HG02981 (cell line): ENCODE measurements around the gene PDIK1L.

Experiments
- ATAC-seq: cut with Tn5 transposase; IDR thresholded peaks from one replicate; pipeline ENCODE4 v1.9.1; 2021; ENCODE audit warnings: mild to moderate bottlenecking, moderate library complexity; ENCODE audit not compliant: unreplicated experiment

PDIK1L gene

DNA sequence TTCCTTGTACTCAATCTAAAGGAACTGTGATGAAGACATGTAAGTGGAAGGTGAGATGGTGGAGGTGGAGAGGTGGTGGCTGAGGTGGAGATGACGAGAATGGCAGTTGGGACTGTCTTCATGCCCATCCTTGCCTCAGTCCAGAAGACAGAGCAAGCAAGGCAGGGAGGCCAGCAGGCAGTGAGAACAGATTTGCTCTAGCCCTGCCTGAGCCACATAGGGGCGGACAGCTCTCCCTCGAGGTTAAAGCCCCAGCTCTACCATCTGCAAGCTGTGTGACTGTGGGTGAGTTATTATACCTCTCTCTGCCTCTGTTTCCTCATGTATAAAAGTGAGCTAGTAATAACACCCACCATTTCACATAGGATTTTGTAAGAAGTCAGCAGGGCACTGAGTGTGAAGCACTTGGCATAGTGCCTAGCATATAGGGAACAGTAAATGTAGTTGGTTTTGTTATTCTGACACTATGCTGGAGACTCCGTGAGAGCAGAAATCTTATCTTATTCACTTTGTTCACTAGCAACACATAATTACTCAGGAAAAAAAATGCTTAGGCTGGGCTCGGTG, 42.4 kb downstream of the PDIK1L start:
- no peak for ATAC-seq

DNA sequence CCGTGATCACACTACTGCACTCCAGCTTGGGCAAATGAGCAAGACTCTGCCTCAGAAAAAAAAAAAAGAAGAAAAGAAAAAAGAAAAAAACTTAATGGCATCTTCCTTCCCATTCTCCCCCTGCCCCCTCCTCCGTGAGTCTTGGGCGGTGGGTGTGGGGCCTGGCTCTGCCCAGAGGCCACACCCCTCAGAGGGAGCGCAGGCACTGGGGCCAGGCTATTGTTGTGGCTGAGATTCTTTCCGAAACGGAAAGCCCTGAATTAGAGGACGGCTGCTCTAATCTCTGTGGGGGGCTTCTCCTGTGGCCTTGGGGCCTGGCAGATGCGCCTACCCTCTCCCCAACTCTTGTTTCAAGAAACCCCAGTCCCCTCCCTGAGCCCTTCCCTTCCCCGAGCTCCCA, 43.1 kb downstream of the PDIK1L start:
- ATAC-seq, result no peak

DNA sequence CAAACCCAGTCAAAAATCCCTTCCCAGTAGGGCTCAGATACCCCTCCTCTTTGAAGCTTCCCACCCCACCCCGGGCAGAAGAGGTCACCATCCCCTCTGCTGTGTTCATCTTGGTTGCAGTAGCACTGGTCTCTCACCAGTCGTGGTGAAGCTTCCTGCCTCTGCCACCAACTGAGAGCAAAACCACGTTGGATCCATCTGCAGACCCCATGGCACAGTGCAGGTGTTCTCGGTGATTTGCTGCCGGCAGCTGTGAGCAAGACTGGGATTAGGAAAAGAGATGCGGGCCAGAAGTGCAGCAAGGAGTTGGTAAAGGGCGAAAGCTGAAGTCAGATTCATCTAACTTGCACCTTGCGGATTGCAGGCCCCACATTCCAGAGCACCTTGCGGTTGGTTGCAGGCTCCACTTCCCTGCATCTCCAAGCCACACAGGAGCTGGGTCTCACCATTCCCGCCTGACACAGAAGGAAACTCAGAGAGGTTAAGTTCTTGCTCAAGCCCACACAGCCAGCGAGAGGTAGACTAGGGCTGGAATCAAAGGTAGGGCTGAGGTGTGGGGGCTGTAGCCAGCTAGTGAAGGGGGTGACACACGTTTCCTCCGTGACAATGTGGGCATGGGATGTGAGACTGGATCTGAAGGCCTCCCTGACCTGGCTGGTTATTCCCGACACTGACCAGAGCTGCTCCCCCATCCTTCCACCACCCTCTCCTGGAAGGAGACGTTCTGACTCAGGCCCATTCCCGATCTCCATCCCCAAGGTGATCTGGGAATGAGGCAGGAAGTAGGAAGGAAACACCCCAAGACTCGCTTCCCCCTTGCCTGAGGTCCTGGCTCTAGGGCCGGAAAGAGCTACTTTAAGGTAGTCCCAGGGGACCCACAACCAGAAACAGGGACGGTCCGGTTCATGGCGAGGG, 44.0 kb downstream of the PDIK1L start:
- no peak for ATAC-seq

DNA sequence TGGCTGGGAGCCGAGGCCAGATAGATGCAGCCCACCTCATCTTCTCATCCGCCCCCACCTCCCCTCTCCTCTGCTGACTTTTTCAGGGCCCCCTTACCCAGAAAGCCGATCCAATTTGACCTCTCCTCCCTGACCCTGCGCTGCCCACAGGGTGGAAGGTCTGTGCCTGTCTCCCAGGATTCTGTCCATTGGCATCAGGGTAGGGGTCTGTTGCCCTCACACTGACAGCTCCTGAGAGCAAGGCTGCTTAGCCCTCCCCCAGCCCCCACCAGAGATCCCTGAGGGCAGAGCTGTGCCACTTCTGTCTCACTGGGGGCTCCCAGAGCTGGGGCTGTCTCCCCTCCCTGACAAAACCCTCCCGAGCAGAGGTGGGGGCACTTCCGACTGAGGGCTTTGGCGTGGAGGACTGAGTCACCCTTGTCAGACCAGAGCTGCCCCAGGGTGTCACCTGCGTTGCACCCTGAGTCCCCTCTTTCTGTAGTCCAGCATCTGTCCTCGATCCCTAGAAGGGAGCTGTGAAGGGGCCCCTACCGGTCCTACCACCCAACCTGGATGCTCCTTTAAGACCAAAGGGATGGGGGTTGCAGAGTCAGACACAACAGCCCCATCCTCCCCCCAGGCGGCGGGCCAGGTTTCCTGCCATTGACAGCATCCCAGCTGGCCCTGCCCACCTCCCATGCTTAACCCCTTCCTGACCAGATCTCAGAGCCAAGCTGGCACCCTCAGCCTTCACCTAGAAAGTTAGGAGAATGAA, 44.8 kb downstream of the PDIK1L start:
- no peak for ATAC-seq

DNA sequence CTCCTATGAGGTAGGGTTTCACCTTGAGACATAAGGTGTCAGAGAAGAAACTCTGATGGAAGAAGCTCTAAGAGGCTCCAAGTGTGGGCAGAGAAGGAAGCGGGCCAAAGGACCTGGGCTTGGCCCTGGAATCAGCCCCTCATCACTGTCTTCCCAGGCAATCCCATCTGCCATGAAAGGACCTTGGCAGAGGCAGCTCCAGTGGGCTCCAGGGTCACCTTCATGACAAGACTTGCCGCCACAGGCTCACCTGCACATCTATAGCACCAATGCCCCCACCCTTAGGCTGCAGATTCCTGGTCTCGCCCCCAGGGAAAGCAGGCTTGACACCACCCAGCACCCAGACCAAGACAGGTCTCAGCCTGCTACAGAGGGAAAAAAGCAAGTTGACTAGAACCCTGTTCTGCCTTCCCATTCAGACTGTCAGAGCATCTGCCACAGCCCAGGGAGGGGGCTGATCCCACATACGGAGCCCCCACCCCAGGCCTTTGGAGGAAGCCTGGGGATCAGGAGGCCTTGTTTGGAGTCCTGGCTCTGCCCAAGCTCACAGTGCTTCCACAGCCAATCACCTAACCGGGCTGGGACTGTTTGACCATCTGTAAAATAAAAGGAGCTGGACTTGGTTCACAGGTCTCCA, 46.8 kb downstream of the PDIK1L start:
- no peak for ATAC-seq

DNA sequence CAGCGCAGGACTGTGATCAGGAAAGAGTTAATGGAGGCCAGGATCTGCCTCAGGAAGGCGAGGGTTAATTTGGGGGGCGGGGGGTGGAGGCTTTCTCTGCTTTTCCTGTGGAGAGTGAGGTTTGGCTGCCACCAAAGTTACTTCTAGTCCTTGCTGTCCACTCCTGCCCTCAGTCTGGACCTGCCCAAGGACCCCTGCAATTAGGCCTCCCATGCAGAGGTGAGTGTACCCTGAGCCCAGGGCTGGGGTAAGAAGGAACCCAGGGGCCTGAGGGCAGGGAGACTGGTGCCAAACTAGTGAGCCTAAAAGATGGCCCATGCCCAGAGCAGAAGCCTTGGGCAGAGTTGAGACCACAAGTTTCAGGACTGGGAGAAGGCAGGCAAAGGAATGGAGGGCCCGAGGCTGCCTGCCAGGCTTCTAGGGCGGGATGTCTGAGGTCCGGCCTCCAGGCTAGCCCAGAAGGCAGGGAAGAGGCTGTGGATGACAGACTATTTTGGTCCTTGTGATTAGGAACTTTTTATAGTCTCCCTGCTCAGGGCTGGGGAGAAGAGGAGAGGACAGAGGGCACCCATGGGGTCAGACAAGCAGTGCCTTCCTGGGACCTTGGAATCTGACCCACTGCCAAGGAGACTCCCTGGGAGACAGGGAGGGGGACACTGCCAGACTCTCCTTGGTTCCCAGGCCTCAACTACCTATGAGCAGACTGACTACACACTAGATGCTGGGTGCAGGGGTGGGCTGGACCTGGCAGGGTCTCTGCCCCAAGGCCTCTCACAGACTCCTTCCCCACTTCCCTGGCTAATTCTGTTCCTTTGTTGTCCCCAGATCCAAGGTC, 47.5 kb downstream of the PDIK1L start, which contains the start of gene FAM110D:
Gene FAM110D (plus strand): TSS at position 172 of the 835 bp plus-strand sequence. CDS start 2,213 bp downstream, outside the sequence.
- ATAC-seq, result no peak

DNA sequence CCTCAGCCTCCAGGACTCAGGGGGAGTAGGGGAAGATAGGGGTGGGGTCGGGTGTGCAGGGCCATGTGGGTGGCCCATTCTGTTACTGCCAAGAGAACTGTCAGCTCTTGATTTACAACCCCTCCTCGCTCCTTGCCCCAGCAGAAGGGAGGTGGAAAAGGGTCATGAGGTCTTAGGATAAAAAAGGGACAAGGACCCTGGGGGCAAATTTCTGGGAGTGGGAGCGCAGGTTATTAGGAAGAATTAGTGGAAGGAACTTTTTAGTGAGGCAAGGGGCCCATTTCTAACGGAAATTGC, 48.1 kb downstream of the PDIK1L start:
- ATAC-seq, result no peak

DNA sequence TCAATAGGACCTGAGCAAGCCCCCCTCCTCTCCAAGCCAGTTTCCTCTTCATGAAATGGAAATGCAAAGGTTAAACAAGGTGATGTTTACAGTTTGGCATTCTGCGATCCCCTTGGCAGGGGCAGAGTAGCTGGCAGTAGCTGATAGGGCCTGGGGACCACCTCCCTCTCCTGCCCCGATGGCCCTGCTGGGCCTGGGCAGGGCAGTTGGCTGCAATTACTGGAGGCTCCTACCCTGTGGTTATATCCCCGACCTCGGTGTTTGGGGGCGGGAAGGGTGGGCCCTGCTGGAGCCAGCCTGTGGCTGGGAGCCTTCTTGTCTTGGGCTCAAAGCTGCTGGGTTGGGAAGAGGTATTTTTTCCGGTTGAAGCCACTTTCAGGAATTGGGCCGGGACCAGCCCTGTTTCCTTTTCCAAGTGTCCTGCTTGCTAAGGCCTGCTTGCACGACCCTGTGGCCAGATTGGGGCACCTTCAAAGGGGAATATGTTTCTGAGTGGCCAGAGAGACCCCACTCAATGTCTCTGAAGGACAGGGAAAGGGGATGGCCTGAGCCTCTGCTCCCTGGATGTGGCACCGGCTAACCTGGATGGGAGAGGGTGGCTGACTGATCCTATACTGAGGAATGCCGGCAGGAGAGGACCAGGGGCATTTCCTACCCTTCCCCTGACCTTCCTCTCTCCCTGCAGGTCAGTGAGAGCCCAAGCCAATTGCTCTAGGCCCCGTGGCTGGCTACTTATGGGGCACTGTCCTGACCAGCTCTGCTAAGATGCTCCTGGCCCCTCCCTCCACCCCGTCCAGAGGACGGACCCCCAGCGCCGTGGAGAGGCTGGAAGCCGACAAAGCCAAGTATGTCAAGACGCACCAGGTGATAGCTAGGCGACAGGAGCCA, 49.1 kb downstream of the PDIK1L start:
- ATAC-seq, result no peak

DNA sequence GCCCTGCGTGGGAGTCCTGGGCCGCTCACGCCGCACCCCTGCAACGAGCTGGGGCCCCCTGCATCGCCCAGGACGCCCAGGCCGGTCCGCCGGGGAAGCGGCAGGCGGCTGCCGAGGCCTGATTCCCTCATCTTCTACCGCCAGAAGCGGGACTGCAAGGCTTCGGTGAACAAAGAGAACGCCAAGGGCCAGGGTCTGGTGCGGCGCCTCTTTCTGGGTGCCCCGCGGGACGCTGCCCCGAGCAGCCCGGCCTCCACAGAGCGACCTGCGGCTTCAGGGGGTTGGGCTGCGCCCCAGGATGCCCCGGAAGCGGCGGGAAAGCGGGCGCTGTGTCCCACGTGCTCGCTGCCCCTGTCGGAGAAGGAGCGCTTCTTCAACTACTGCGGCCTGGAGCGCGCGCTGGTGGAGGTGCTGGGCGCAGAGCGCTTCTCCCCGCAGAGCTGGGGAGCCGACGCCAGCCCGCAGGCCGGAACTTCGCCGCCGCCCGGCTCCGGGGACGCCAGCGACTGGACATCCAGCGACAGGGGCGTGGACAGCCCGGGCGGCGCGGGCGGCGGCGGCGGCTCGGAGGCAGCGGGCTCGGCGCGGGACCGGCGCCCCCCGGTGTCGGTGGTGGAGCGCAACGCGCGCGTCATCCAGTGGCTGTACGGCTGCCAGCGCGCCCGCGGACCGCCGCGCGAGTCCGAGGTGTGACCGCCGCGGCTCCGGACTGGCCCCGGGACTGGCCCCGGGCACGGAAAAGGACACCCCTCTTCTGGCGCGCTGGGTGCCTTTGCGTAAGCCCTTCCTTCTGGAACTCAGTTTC, 50.0 kb downstream of the PDIK1L start:
- ATAC-seq, result no peak

DNA sequence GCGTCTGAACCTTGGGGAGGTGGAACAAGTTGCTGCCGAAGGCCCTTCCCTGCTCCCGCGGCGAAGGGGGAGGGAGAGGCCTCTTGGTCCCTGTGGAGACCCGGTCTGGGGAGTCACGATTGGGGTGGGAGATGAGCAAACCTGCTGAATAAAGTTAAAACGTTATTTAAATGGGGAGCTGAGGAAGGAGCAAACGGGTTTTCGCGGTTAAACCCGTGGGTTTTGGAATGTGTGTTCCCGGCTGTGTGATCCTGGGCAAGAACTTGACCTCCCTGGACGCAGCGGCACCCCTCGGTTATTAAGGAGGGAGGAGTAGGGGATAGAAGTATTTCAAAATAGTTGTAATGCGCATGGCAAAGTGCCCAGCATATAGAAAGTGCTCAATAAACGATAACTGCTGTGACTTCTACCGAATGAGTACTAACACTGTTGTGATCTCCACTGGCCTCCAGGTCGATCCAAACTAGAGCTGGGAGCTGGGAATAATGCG, 50.6 kb downstream of the PDIK1L start:
- ATAC-seq, result no peak

DNA sequence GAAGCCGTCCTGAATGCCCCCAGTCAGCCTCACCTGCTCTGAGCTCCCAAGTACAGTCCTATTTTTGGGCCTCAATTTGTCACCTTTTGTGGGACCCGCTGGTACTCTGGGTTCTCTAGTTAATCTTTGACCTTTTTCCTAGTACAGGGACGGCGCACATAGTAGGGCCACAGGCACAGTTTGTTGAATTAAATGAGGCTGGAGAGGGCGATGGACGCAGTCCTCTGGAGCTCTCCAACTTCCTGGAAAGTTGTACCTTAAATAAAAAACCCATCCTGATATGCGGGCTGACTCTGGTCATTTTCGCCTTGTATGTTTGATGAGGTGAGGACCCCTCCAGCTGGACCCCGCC, 52.0 kb downstream of the PDIK1L start:
- no peak for ATAC-seq

DNA sequence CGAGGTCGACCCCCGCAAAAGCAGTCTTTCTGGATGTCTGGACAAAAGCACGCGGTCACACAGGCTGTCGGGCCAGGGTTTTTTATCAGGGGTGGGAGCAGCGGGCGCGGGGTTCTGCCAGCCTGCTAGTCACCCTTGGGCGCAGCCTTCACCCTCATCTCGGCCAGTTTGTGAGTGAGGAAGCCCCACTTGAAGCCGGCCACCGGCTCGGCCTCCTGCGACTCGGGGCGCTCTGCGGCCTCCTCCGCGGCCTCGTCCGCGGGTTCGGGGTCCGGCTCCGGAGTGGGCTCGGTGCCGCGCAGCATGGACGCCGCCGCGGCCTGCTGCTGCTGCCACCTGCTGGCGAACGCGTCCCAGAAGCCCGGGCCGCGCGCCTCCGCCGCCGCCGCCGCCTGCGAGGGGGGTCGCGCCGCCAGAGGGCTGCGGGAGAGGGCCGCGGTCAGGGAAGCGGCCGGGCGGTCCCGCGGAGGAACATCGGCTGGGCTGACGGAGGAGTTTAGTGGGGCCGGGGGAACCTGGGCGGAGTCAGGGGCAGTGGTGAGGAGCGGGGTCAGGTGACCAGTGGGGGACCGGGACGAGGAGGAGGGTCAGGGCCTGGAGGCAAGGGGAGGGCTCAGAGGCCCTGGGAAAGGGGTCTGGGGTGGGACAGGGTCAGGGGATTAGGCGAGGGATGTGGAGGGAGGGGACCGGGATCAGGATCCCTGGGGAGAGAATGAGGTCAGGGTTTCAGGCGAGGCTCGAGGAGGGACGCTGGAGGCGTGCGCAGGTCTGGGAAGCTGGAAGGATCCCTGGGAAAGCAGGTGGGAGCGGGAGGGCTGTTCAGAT, 52.6 kb downstream of the PDIK1L start:
- no peak for ATAC-seq

DNA sequence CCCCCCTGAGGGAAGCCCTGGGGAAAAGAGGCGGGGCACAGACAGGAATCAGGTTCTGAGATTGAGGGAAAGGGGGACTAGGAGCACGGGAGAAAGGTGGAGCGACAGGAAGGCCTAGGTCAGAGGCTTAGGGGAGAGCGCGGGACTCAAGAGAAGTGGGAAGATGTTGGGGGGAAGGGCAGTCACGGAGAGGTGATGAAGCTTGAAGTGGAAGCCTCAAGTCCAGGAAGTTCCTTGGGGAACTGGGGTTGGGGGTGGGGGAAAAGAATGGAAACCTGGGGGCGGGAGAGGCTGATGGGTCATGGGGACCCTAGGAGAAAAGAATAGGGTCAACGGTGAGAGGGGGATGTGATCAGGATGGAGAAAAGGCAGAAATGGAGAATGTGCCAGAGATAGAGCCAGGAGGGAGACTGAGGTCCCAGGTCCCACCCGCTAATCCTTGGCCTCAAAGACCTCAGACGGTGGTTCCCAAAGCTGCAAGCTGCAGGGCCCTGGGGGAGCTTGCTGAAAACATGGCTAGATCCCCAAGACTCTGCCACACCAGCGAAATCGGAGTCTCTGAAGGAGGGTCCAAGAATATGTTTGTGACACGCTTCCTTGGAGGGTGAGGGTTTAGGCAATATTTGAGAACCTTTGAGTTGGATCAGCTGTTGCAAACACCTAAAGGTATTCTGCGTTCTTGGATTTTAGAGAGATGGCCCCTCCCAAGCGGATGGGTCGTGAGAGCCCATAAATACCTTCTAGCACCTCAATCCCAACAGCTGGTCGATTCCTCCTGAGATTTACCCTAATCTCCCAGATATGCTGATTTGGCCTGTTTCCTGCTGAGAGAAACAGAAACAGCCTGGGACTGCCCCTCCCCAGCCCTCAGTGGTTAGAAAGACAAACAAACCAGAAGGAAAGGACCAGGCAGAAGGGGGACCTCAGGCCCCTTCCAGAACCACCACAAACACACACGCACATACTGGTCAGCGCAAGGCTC, 53.5 kb downstream of the PDIK1L start:
- ATAC-seq, result no peak

DNA sequence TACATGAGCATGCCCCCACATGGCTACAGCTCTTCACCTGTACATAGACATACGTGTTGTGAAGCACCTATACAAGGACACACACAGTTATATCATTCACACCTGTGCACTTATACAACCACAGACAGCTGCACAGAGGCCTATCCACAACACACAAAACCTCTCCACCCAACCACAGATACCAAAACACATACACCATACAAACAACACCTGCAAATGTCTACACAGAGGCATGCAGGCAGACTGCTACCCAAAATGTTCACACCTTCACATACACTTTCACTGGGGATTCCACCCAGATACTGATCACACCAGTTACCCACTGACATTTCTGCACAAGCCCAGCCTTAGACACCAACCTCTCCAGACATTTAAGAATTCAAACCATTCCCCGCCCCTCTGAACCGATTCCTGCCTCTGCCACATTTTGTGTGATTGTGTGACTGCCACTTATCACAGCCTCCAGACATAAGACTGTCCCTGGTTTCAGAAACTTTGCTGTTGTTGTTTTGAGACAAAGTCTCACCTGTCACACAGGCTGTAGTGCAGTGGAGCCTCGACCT, 55.2 kb downstream of the PDIK1L start:
- ATAC-seq, result no peak

DNA sequence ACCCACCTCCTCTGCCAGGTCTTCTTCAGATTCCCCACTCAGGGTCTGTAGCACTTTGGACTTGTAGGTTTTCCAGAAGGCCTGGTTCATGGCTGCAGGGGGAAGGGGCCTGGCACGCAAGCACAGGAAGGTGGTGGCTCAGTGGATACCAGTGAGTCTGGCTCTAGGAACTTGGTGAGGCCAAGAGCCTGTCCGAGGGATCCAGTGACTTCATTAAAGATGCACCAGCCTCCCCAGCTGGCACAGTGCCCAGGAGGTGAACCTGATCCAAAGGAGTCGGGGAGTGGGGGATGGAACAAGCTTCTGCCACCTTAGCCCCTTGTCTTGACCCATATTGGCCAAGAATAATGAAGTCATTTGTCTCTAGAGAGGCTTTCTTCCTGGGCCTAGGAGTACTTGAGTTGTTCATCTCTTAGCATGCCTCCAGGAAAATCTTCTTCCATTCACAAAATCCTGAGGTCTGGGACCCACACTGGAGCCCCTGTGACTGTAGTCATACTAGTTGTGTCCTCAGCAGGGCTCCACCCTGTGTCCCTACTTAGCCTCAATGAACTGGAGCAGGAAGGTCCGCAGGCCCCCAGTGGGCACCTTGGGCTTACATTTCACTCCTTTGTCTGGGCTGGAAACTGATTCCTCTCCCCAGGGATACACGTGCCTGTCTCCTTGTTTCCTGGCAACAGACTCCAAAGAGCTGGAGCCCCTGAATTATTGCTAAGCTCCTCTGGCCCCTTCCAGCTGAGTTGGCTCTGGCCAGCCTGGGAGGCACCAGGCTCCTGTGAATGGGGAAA, 57.0 kb downstream of the PDIK1L start, which contains the start of gene C1orf232:
Gene C1orf232 (minus strand): TSS at position 554 of the 788 bp plus-strand sequence. CDS start 464 bp downstream, at position 90.
- ATAC-seq, result no peak
